GM12878 (cell line): ENCODE data around the gene AP5Z1. TPM values are rescaled to one million over a fixed set of nuclear protein-coding genes. Genes with fewer than 3 reads are reported as not detected.

Experiments
- ATAC-seq: fragments of 200-7000 bp; cut with Tn5 transposase; 3 replicates; pipeline ENCODE4 v1.9.1; 2020; ENCODE audit warnings: mild to moderate bottlenecking, moderate library complexity
- BruUV-seq: library from RNA; stranded (reverse); fragments of 400-500 nt; replicated peaks from 2 replicates; lab custom pipeline; 2021; lab: Mats Ljungman, UMichigan
- CTCF ChIA-PET: fragments of 300-600 bp; sonication (Branson Sonifier 250); formaldehyde crosslinking; extraction: SDS; loops from one replicate; lab custom pipeline; 2021; ENCODE audit warnings: inconsistent platforms; lab: Yijun Ruan, JAX
- POLR2A ChIA-PET: fragments of 350-600 bp; formaldehyde crosslinking; extraction: SDS; loops from one replicate; lab custom pipeline; 2021; ENCODE audit warnings: inconsistent platforms; lab: Charles Lee
- RAD21 ChIA-PET: fragments of 300-600 bp; sonication (Branson Sonifier 250); formaldehyde crosslinking; loops from one replicate; lab custom pipeline; 2023; ENCODE audit warnings: antibody characterized with exemption; ENCODE audit not compliant: unreplicated experiment; lab: Charles Lee
- SMC1A ChIA-PET: fragments of 300-600 bp; sonication (Branson Sonifier 250); formaldehyde crosslinking; loops from one replicate; lab custom pipeline; 2023; ENCODE audit not compliant: unreplicated experiment, uncharacterized antibody; lab: Charles Lee
- DNase-seq: peaks from one replicate; pipeline ENCODE4 v3.0.0-alpha.2; 2011; ENCODE audit warnings: low read depth, low spot score
- FAIRE-seq: peaks from 3 replicates; lab custom pipeline; 2011; peaks lifted over from hg19 to GRCh38; lab: Jason Lieb, UNC
- H2AFZ ChIP-seq: 2 replicates; pipeline ENCODE4 v1.6.0; 2011; ENCODE audit warnings: low read depth, low read length, control low read depth; ENCODE audit not compliant: control insufficient read depth
- H3K27ac ChIP-seq: 2 replicates; pipeline ENCODE4 v1.5.1; 2011; ENCODE audit warnings: control low read depth; ENCODE audit not compliant: control insufficient read depth, insufficient read depth
- H3K27me3 ChIP-seq, 2 experiments: replicated peaks in 1 of 2; 2 replicates each; pipeline versions ENCODE4 v1.6.0 to v1.6.1; 2011; ENCODE audit warnings: low read length in 1 of 2; ENCODE audit not compliant: control insufficient read depth in 2 of 2, insufficient read depth in 2 of 2
- H3K36me3 ChIP-seq, 2 experiments: 2 replicates each; pipeline ENCODE4 v1.5.1; 2011; ENCODE audit warnings: low read length in 1 of 2; ENCODE audit not compliant: control insufficient read depth in 2 of 2, insufficient read depth in 2 of 2
- H3K4me1 ChIP-seq: 2 replicates; pipeline ENCODE4 v1.6.1; 2011; ENCODE audit warnings: mild to moderate bottlenecking, low read length, moderate library complexity, mixed read lengths; ENCODE audit not compliant: control insufficient read depth, insufficient read depth
- H3K4me2 ChIP-seq: 2 replicates; pipeline ENCODE4 v1.6.0; 2011; ENCODE audit warnings: control low read depth; ENCODE audit not compliant: control insufficient read depth, insufficient read depth
- H3K4me3 ChIP-seq: fragments of 200-600 bp; sonication (generic); 2 replicates; pipeline ENCODE4 v1.5.1; 2016
- H3K79me2 ChIP-seq: 2 replicates; pipeline ENCODE4 v1.6.0; 2011; ENCODE audit warnings: low read length; ENCODE audit not compliant: control insufficient read depth, insufficient read depth
- H3K9ac ChIP-seq: 2 replicates; pipeline ENCODE4 v1.8.0; 2011; ENCODE audit warnings: low read length, control low read depth, mixed read lengths; ENCODE audit not compliant: control insufficient read depth, insufficient read depth
- H3K9me3 ChIP-seq: replicated peaks from 3 replicates; pipeline ENCODE4 v1.5.1; 2011; ENCODE audit warnings: mild to moderate bottlenecking, low read length; ENCODE audit not compliant: control insufficient read depth, insufficient read depth
- H4K20me1 ChIP-seq: 2 replicates; pipeline ENCODE4 v1.6.0; 2011; ENCODE audit not compliant: control insufficient read depth, insufficient read depth
- CHD4 ChIP-seq: fragments of 200-600 bp; sonication (generic); IDR thresholded peaks from 2 replicates; pipeline ENCODE4 v1.6.1; 2016; ENCODE audit warnings: mild to moderate bottlenecking
- EZH2 ChIP-seq: IDR thresholded peaks from 2 replicates; pipeline ENCODE4 v1.6.1; 2012; ENCODE audit warnings: low read depth, mild to moderate bottlenecking, control low read depth, inconsistent platforms, low read length, borderline replicate concordance; ENCODE audit not compliant: control insufficient read depth
- NBN ChIP-seq: fragments of 450-650 bp; IDR thresholded peaks from 2 replicates; pipeline ENCODE4 v1.6.1; 2016
- NR2C2 ChIP-seq: IDR thresholded peaks from 2 replicates; pipeline ENCODE4 v1.6.1; 2011; ENCODE audit warnings: borderline replicate concordance, low read depth; ENCODE audit not compliant: control insufficient read depth, insufficient read length
- POLR2A ChIP-seq: IDR thresholded peaks from 2 replicates; pipeline ENCODE4 v1.6.1; 2011; ENCODE audit warnings: low read depth, mild to moderate bottlenecking, low read length
- RELA ChIP-seq: fragments of 450-650 bp; IDR thresholded peaks from 2 replicates; pipeline ENCODE4 v1.8.0; 2014; ENCODE audit warnings: borderline replicate concordance; ENCODE audit not compliant: partially characterized antibody
- TCF7 ChIP-seq: IDR thresholded peaks from 2 replicates; pipeline ENCODE4 v1.6.1; 2014; ENCODE audit warnings: antibody characterized with exemption, borderline replicate concordance
- WRNIP1 ChIP-seq: IDR thresholded peaks from 2 replicates; pipeline ENCODE4 v1.6.1; 2011; ENCODE audit warnings: low read depth, low read length, improper control_type of control experiment, borderline replicate concordance
- ZNF24 ChIP-seq: fragments of 450-650 bp; IDR thresholded peaks from 2 replicates; pipeline ENCODE4 v1.6.1; 2017; ENCODE audit warnings: antibody characterized with exemption, mild to moderate bottlenecking
- WGBS: methylation state at CpG from one replicate; pipeline ENCODE4 v1.1.6; 2016; ENCODE audit warnings: low lambda C conversion rate; ENCODE audit not compliant: insufficient replicate concordance, insufficient coverage; ENCODE audit errors: missing lambda C conversion rate; 5-methylcytosine and 5-hydroxymethylcytosine counted together
- in situ Hi-C: fragments of 300-500 bp; cut with MboI; formaldehyde crosslinking; loops from 9 replicates; pipeline ENCODE4 v1.14.3; 2018; ENCODE audit warnings: mixed read lengths
- intact Hi-C: fragments of 100-400 bp; cut with micrococcal nuclease; formaldehyde crosslinking; loops from one replicate; pipeline ENCODE4 v1.14.2; 2022; ENCODE audit not compliant: unreplicated experiment
- polyA plus RNA-seq, 11 experiments: library from polyadenylated mRNA; depleted of rRNA in 4 of 11; unstranded in 6 of 11; stranded (reverse) in 5 of 11; fragments of >200 nt; fragmentation: Nextera tagmentation in 4 of 11; fragmentation: Illumina TruSeq in 1 of 11; extraction: Ambion mirVana in 4 of 11; extraction: Trizol in 1 of 11; gene quantifications; 1 replicate in 1 of 11; 2 replicates in 10 of 11; pipeline versions ENCODE4 v1.2.1 to v1.2.3, GENCODE V29; 2011 to 2016; ENCODE audit warnings: inconsistent platforms in 2 of 11, missing spikeins in 2 of 11, low read depth in 1 of 11
- total RNA-seq, 4 experiments: library from RNA; depleted of rRNA in 3 of 4; stranded (reverse); fragments of >200 nt in 3 of 4; fragmentation: Illumina TruSeq in 1 of 4; extraction: Trizol in 1 of 4; gene quantifications; 2 replicates each; pipeline versions ENCODE4 v1.2.1 to v1.2.3, GENCODE V29; 2013 to 2021
- TF ChIP-seq, protein P1 (sequence below): fragments of 450-650 bp; IDR thresholded peaks from 2 replicates; pipeline ENCODE4 v1.6.1; 2017; ENCODE audit warnings: borderline replicate concordance

The AP5Z1 gene
- total and polyA plus RNA-seq, 10 of the 15 experiments (the other 5 are each of a cell fraction or from before 2014, with no cell fraction given): 0.37 to 43.4 (median 19.4) TPM

DNA sequence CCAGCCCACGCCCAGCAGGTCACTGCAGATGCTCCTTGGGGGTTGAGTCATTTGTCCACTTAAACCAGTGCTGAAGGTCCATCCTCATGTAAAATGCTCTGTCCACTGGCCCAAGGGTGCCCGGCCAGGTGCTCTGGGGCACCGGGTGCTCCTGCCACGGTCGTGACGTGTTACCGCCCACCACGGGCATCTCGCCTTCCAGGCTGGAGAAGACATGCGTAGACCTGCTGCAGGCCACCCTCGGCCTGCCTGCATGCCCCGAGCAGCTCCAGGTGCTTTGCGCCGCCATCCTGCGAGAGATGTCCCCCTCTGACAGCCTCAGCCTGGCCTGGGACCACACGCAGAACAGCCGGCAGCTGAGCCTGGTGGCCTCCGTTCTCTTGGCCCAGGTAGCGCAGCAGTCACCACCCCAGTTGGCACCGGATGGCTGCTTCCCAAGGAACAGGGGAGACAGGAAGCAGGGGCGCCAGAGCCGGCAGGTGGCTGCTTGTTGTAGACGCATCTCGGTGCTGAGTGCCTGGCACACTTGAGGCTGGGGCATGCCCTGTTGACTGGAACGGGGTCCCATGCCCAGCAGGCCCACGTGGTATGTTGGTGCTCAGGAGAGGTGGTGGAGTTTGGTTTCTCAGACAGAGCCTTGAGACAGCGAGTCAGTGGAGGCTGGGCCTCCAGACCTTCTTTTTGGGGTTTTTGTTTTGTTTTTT is 6.1 kb downstream of the AP5Z1 start:
- H3K4me3 ChIP-seq: no peak overlapping the region
- peaks cover 4% of the 10 kb centered on the region for H3K4me1 ChIP-seq
- FAIRE-seq (no peak), DNase-seq (no peak), ATAC-seq (no peak)
- peaks cover 11 to 23% of the 10 kb centered on the region in 2 experiments for H3K36me3 ChIP-seq
- ChIA-PET CTCF (no interaction called here), RAD21 (no interaction called here)
- intact Hi-C loops: no loop called here
- no peak overlapping the region for H3K4me2 ChIP-seq
- 96% methylated on average over 27 of the region's 27 CpGs for WGBS
- H3K27ac ChIP-seq: no peak overlapping the region
- in situ Hi-C loops: no loop called here
- H2AFZ ChIP-seq: no peak overlapping the region
- TF ChIP-seq POLR2A: peak; percentile 25; the same call in 1 of the 2 replicates
- TF ChIP-seq EZH2: no peak
- TF ChIP-seq, all 136 proteins: peak for 1
- no peaks in the 10 kb centered on the region for H3K9me3 ChIP-seq
- no peak overlapping the region for H3K9ac ChIP-seq
- SMC1A ChIA-PET: no interaction called here
- POLR2A ChIA-PET: no interaction called here
- peaks cover 18% of the 10 kb centered on the region for H3K79me2 ChIP-seq
- no peaks in the 10 kb centered on the region for H3K27me3 ChIP-seq
- BruUV-seq: no TSS peak
- no peaks in the 10 kb centered on the region; the same call in 1 of the 2 replicates for H4K20me1 ChIP-seq

DNA sequence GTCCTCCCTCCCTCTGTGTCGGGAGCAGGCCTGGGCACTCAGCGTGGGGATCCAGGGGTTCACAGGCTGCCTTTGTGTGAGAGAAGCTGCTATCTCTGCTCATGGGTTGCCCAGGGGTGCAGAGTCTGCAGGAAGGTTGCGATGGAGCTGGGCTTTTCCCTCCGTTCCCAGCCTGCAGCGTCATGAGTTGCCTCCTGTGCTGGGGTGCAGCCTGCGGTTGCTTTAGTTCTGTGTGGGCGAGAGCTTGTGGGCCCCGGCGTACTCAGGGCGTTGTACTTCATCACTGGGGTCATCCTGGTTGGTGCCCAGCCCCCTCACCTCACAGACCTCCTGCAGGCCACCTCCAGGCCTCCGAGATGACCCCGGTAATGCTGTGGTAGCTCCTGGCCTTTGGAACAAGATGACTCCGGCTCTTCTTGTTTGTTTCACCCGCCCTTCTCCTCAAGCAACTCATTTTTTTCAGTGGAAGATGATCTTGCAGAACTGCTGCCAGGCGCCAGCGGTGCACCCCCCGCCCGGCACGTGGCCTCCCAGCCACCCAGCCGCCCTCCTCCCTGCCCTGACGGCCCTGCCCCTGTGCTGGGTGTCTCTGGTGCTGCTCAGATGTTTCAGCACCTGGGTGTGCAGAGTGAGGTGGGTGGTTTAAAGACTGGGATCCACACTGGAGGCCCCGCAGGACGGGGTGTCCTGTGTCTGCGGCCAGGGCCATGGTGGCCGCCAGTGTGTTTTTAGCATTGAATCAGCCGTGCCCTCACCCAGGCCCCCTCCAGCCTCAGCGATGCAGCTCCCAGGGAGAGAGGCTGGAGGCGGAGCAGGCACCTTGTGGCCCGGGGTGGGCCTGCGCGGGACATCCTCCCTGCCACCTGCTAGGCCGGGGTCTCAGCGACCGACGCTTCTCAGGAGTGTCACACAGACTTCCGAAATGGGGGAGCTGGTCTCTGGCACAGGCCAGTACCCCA is 7.2 kb downstream of the AP5Z1 start:
- Histone ChIP-seq H3K79me2 (peaks cover 8% of the 10 kb centered on the region), H3K4me2 (no peak overlapping the region), H3K27me3 (no peaks in the 10 kb centered on the region), H3K4me3 (no peak overlapping the region), H4K20me1 (no peaks in the 10 kb centered on the region), H2AFZ (no peak overlapping the region), H3K4me1 (no peaks in the 10 kb centered on the region), H3K27ac (no peak overlapping the region), H3K9ac (no peak overlapping the region), H3K36me3 (peaks cover 11 to 26% of the 10 kb centered on the region in 2 experiments), H3K9me3 (no peaks in the 10 kb centered on the region)
- in situ Hi-C loops (no loop called here), intact Hi-C loops (no loop called here)
- RAD21 ChIA-PET: no interaction called here
- POLR2A ChIA-PET: no interaction called here
- BruUV-seq: no TSS peak
- whole genome bisulfite sequencing: 98% methylated on average over 35 of the region's 36 CpGs
- CTCF ChIA-PET: interaction anchor here (0.5 kb wide), 1 partner anchor 8 kb away, joined by 3 read pairs; no protein-coding TSS in a partner anchor
- SMC1A ChIA-PET: no interaction called here
- DNase-seq (no peak), ATAC-seq (no peak), FAIRE-seq (no peak)
- no peak for TF ChIP-seq RELA
- TF ChIP-seq WRNIP1: no peak
- no peak for TF ChIP-seq ZNF24
- TF ChIP-seq, protein P1, sequence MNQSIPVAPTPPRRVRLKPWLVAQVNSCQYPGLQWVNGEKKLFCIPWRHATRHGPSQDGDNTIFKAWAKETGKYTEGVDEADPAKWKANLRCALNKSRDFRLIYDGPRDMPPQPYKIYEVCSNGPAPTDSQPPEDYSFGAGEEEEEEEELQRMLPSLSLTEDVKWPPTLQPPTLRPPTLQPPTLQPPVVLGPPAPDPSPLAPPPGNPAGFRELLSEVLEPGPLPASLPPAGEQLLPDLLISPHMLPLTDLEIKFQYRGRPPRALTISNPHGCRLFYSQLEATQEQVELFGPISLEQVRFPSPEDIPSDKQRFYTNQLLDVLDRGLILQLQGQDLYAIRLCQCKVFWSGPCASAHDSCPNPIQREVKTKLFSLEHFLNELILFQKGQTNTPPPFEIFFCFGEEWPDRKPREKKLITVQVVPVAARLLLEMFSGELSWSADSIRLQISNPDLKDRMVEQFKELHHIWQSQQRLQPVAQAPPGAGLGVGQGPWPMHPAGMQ: no peak
- no peak for TF ChIP-seq NBN
- TF ChIP-seq TCF7: no peak
- no peak for TF ChIP-seq CHD4
- no peak for TF ChIP-seq POLR2A
- no peak for TF ChIP-seq NR2C2
